RWPE1 (cell line): ENCODE results near the gene WDR83.
A peak's percentile ranks its signal among the peaks of the same experiment; 100 is the strongest.

ENCODE experiments used
- CTCF ChIA-PET: fragments of 350-600 bp; sonication (Branson Sonifier 250); formaldehyde crosslinking; extraction: SDS; loops from one replicate; lab custom pipeline; 2021; lab: Yijun Ruan, JAX
- POLR2A ChIA-PET: fragments of 400-600 bp; formaldehyde crosslinking; extraction: SDS; loops from one replicate; lab custom pipeline; 2020; ENCODE audit warnings: antibody characterized with exemption; ENCODE audit not compliant: low non-redundant PET; lab: Yijun Ruan, JAX
- DNase-seq: peaks from one replicate; pipeline ENCODE4 v3.0.0; 2012; ENCODE audit warnings: low spot score
- H3K27ac ChIP-seq: fragments of 450-650 bp; 2 replicates; pipeline ENCODE4 v1.5.1; 2017
- CTCF ChIP-seq: fragments of 450-650 bp; conservative IDR thresholded peaks from 2 replicates; pipeline ENCODE4 v1.5.1; 2017; ENCODE audit warnings: low read depth, mild to moderate bottlenecking

Gene WDR83

GRCh38 chr19:12652219-12652618 lies 14.4 kb upstream of the WDR83 start:
- no peak for DNase-seq
- POLR2A ChIA-PET = no interaction called here
- CTCF ChIA-PET = interaction anchor here (0.6 kb wide), 2 partner anchors 10 to 26 kb away, joined by 3 to 7 read pairs; no protein-coding TSS in a partner anchor
- TF ChIP-seq CTCF = no peak
- no peak overlapping the region for H3K27ac ChIP-seq

- no peak for DNase-seq
- CTCF ChIA-PET = no interaction called here
- POLR2A ChIA-PET = no interaction called here
- TF ChIP-seq CTCF = no peak
- no peak overlapping the region for H3K27ac ChIP-seq
These were observed 11.1 kb upstream of the WDR83 start for GRCh38 chr19:12655546-12655945.

GRCh38 chr19:12656899-12657571 lies 9.6 kb upstream of the WDR83 start:
- no peak for TF ChIP-seq CTCF
- no peak for DNase-seq
- ChIA-PET CTCF (no interaction called here), POLR2A (no interaction called here)
- H3K27ac ChIP-seq = no peak overlapping the region

- CTCF ChIA-PET = interaction anchor here (0.6 kb wide), 1 partner anchor 204 kb away, joined by 5 read pairs; no protein-coding TSS in a partner anchor
These were observed 8.6 kb upstream of the WDR83 start for GRCh38 chr19:12657966-12658365.

GRCh38 chr19:12660980-12661379 lies 5.6 kb upstream of the WDR83 start:
- POLR2A ChIA-PET = no interaction called here
- H3K27ac ChIP-seq = no peak overlapping the region
- CTCF ChIA-PET = interaction anchor here (0.6 to 1.4 kb wide), 3 partner anchors 11 to 506 kb away, joined by 3 read pairs; no protein-coding TSS in a partner anchor
- no peak for DNase-seq
- no peak for TF ChIP-seq CTCF

More at GRCh38 chr19:12657966-12658365, 8.6 kb upstream of the WDR83 start:
- no peak for DNase-seq
- no peak for TF ChIP-seq CTCF
- H3K27ac ChIP-seq = no peak overlapping the region
- POLR2A ChIA-PET = no interaction called here

GRCh38 chr19:12664406-12665280 lies 2.0 kb upstream of the WDR83 start:
- H3K27ac ChIP-seq = peak overlapping the region; percentile 87
- POLR2A ChIA-PET = no interaction called here
- CTCF ChIA-PET = interaction anchor here (0.7 kb wide), 1 partner anchor 128 kb away, joined by 3 read pairs; no protein-coding TSS in a partner anchor
- TF ChIP-seq CTCF = no peak
- no peak for DNase-seq
